GM18511 (cell line): Measurements from ENCODE around the gene FNBP1L.
A peak's percentile ranks its signal among the peaks of the same experiment; 100 is the strongest.

Experiments
- ATAC-seq: cut with Tn5 transposase; IDR thresholded peaks from one replicate; pipeline ENCODE4 v1.9.1; 2021; ENCODE audit warnings: mild to moderate bottlenecking, moderate library complexity; ENCODE audit not compliant: unreplicated experiment

The FNBP1L gene

DNA sequence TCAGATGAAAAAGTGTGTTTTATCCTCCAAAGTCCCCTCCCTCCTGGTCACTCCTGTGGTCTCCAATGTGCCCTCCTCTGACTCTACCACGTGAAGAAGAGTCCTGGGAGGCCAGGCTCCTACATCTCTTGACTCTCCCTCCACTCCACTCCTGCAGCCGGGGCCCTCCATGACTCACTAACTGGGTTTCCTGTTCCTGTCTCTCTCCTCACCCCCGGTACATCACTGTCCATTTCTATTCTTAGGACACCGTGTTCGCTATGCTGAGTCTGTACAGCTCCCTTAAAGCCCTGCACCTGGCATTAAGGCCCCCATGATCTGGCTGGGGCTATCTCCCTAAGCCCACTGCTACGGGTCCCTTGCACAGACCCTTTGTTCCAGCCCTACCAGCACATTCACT lies 140.3 kb downstream of the FNBP1L start:
- no peak for ATAC-seq

DNA sequence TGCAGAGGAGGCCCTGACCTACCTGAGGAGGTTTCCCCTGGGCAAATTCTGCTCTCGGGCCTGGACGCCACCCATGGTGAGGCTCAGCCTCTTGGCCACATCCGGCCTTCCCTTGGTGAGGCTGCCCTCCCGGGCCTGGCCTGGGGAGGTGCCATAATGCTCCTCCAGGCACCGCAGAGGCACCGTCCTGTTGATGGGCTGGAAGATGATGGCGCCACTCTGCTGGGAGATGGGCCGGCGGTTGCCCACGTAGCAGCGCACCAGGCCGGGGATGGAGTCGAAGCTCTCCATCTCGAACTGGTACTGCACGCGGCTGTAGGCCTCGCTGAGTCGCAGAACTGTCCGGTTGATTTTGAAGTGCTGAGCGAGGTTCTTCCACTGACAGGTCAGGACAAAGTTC lies 141.0 kb downstream of the FNBP1L start:
- no peak for ATAC-seq

DNA sequence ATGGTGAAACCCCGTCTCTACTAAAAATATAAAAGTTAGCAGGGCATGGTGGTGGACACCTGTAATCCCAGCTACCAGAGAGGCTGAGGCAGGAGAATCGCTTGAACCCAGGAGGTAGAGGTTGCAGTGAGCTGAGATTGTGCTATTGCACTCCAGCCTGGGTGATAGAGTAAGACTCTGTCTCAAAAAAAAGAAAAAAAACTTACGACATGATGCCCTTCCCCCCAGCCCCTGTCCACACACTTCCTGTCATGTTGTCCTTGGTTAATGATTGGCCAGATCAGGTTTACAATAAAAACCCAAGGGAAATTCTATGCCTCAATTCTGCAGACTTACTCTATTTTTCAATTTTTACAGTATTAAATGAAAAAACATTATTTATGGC lies 143.4 kb downstream of the FNBP1L start:
- ATAC-seq = peak; percentile 43

GRCh38 chr1:93591676-93592550 lies 144.0 kb downstream of the FNBP1L start:
- ATAC-seq = peak; percentile 95

DNA sequence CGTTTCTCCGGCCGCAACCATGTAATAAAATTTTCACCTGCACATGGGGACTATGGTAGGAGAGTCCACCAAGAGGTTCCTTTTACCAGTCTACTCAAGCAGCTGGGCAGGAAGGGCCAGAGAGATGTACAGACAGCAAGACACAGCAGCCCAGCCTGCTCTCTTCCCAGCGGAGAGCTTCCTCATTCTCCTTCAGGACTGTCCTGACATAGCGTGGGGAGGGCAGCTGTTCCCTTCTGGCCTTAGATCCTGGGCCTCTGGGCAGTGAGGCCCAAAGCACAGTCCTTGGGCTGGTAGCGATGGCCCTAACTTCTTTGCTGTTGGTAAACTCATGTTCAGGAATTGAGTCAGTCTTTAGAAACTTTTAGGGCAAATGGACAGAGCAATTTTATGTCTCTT lies 144.6 kb downstream of the FNBP1L start:
- ATAC-seq = no peak

- no peak for ATAC-seq
Observed at GRCh38 chr1:93593854-93594602, 146.1 kb downstream of the FNBP1L start.

- no peak for ATAC-seq
Observed at GRCh38 chr1:93594603-93594880, 146.6 kb downstream of the FNBP1L start.

GRCh38 chr1:93595266-93595665 lies 147.3 kb downstream of the FNBP1L start:
- ATAC-seq = no peak

DNA sequence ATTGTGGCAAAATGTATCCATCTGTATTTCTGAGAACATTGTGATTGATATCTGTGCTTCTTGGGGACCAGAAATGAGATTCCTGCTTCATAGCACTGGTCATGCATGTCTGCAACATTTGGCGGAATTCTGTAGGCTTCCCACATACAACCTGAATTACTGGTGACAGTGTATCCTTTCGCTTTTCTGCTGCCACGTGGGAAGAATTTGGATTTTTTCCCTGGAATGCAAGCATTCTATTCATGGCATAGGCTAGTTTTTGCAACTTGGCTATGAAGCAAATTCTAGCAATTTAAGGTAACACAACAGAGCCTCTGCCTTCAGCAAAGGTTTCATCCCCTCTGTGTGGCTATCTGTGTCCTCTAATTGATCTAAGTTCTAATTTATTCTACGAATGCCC lies 147.8 kb downstream of the FNBP1L start:
- ATAC-seq = no peak

DNA sequence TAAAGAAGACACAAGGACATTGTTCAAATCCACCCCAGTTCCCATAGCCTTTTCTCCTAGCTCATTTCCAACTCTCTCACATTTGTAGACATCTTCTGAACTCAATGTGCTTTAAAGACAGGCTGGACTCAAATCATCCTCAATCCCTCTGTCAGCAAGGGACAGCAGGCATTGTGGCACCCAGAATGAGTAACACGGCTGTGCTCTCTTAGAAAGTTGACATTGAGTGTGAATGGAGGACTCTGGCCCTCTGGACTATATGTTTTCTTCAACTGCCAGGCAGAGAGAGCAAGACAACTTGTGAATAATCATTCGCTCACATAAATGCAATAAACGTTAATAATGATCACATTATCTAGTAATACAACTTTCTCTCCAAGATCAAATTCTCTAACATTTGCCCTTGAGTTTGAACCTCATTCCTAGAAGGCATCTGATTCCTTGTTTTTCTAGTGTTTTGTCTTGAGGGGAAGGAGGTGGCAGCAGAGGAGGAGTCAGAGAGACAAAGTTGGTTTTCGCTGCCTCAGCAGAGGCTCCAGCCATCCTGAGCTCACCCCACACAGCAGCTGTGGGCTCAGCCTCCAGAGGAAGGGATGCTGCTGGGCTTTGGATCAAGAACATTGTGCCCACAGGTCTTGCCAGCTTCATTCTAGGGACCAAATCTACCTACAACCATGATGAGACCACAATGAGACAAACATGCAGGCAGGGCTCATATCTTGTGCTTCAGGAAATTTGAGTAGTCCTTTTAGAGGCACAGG lies 148.6 kb downstream of the FNBP1L start:
- ATAC-seq = no peak

GRCh38 chr1:93597709-93598108 lies 149.8 kb downstream of the FNBP1L start:
- no peak for ATAC-seq

DNA sequence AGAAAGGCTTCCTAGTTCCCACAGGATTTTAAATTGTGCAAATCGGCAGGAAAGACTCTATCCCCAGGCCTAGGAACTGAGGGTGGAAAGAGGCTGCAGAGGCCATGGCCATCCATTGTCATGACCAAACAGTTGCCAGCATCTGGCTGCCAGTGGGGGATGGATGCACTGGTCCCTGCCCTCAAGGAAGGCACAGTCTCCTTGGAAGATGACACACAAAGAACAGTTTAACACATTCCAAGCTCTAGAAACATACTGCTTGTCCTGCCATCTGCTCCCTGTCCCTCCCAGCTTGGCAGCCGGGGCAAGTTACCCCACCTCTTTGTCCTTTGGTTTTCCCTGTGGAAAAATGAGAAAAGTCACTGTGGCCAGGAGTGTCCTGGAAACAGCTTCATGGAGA lies 150.5 kb downstream of the FNBP1L start:
- ATAC-seq = no peak

DNA sequence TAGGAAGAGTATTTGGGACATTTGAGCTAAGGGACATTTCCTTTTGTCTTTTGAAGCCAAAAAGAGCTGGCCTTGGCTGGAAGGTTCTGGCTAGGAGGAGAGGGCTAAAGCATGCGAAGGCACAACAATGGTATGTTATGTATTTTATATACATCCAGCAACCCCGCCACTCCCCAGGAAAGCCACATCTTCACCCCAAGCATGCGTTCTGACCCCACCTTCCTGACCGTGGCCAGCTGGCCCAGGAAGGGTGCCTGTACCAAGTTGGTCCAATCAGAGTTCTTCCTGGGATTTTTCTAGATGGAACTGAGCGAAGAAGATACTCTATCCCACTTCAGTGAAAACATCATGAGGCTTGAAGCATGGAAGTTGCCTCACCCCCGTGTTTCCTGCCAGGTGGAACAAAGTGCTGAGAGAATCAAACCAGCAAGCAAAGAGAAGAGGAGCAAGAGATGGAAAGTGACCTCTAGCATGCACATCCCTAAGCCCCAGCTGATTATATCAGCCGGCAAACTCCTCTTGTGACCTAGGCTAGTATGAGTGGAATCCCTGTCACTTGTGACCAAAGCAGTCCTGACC lies 151.0 kb downstream of the FNBP1L start:
- no peak for ATAC-seq

DNA sequence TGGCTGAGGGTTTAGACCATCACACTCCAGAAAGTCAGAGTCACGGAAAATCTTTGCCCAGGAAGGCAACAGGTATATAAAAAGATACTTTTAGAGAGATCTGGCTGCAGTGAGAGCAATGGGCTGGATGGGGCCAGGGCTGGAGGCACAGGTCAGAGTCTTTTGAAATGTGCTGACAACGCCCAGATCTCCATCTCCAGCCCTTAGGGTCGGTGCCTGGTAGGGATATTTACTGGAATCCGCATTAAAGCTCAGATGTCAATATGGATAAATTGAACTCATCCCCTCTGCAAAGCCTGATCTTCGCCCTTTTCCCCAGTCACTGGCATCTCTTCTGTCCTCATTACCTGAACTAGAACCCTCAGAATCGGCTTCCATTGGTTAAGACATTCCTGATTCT lies 151.6 kb downstream of the FNBP1L start:
- ATAC-seq = no peak

- ATAC-seq = no peak
Observed at GRCh38 chr1:93600663-93601062, 152.7 kb downstream of the FNBP1L start.

- no peak for ATAC-seq
Observed at GRCh38 chr1:93601686-93602085, 153.8 kb downstream of the FNBP1L start.

DNA sequence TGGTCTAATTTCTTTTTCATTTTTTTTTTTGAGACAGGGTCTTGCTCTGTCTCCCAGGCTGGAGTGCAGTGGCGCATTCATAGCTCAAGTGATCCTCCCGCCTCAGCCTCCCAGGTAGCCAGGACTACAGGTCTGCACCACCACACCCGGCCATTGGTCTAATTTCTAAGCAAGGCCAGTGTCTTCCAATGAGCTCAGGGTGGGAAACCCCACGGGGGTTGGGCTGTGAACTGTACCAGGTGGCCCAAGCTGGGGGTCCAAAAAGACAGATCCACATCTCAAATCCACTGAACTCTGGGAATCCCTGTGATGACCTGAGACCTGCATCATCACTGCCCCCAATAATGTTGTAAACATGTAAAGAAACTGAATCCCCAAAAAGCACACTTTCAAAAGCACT lies 154.2 kb downstream of the FNBP1L start:
- no peak for ATAC-seq

- ATAC-seq = no peak
Observed at GRCh38 chr1:93603106-93603505, 155.2 kb downstream of the FNBP1L start.

GRCh38 chr1:93603601-93604000 lies 155.7 kb downstream of the FNBP1L start:
- no peak for ATAC-seq
